Stimulated activated CD4-positive, alpha-beta T cell treated with anti-CD3 and anti-CD28 coated beads, TNF-alpha, amount 100 ng/mL, for 24 hours (primary cell): ENCODE results near the gene KRTAP23-1.

ENCODE experiments used
- DNase-seq, 3 experiments: peaks; one replicate each; pipeline ENCODE4 v3.0.0-alpha.2; 2020; ENCODE audit warnings: low read depth in 3 of 3

KRTAP23-1 gene, protein sequence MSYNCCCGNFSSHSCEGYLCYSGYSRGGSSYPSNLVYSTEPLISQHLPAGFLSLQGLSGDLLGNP

DNA sequence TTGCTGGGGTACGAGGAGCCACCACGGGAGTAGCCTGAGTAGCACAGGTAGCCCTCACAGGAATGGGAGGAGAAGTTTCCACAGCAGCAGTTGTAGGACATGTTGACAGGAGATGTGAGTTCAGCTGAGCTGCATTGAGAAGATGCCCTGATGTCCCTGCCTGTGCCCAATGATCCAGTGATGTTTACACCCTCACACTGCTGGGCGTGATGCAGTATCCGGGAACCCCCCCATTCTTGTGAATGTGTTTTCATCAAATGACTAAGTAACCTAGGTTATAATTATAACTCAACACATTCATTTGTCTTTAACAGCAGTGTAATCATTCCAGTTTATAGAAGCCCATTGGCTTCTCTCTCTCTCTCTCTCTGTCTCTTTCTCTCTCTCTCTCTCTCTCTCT, at the start of gene KRTAP23-1:
Gene KRTAP23-1, minus strand, starts transcription at position 101 of the 400 bp plus-strand sequence. Its CDS starts 0 bp downstream, at position 101.
- no peak for DNase-seq

- no peak for DNase-seq
Observed at GRCh38 chr21:30395731-30396130, 47.3 kb upstream of the KRTAP23-1 start, which contains the start of gene KRTAP13-1. TSS of gene KRTAP13-1 (plus strand) at chr21:30396031. CDS start at chr21:30396087, 56 bp downstream.

DNA sequence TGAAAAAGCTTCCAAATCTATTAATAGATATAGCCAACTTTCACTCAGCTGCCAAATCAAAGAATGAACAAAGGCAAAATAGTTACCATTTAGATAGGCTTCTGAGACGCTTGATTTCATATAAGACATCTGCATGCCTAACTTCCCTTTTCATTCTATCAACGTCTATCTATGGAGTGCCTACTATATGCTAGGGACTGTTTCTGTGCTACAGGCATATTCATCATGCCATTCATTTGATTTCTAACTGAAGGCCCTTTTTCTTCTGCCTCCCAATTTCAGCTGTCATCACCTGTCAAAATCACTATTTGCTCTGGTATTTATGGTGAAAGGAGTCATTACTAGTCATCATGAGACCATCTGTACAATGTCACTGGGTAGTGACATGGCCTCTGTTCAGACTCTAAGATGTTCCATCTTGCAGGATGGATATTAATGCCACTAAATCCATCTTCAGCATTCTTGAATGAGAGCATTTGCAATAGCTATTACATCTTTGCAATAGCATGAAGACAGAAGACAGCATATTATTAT, 43.2 kb upstream of the KRTAP23-1 start:
- no peak for DNase-seq

- no peak for DNase-seq
Observed at GRCh38 chr21:30382201-30382600, 33.8 kb upstream of the KRTAP23-1 start.

DNA sequence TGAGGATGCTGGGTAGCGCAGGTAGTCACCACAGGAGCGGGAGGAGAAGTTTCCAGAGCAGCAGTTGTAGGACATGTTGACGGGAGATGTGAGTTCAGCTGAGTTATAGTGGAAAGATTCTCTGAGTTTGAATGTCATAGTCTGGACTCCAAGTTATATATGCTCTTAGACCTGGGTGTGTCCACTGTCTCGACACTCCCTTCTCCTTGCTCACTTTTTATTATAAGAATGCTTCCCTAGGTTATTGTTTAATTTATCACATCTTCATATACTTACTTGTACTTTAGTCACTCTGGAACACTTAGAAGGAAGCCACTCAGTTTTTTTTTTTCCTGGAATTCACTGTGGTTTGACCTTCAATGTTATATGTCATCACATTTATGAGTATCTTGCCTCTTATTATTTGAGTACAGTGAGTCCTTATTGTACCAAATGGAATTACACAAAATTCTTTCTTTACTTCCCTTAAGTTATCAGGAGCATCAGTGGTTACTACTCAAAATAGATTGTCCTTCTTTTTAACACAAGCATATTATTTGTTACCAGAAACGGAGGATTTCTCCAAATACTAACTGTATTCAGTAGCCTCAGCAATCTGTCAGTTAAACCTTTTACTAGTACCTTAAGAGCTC, 23.8 kb upstream of the KRTAP23-1 start, which contains the start of gene KRTAP13-2:
Gene KRTAP13-2, minus strand, starts transcription at position 133 of the 632 bp plus-strand sequence. Its CDS starts 58 bp downstream, at position 75.
- no peak for DNase-seq

GRCh38 chr21:30355906-30356305, 7.5 kb upstream of the KRTAP23-1 start:
- DNase-seq, result no peak

GRCh38 chr21:30354308-30355005, 6.1 kb upstream of the KRTAP23-1 start:
- DNase-seq, result no peak

DNA sequence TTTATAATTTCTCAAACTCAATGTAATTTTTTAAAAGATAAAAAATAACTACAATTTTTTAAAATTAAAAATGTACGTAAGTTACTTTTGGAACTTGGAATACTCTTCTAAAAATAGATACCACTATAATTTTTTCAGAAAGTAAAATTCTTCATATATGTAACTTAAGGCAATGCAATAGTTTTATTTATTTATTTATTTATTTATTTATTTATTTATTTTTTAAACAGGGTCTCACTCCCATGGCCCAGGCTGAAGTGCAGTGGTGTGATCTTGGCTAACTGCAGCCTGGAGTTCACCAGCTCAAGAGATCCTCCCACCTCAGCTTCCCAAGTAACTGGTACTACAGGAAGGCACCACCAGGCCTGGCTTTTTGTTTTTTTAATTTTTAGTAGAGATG, 3.1 kb upstream of the KRTAP23-1 start:
- no peak for DNase-seq

GRCh38 chr21:30349572-30349971, 1.2 kb upstream of the KRTAP23-1 start:
- no peak for DNase-seq

- DNase-seq, result no peak
Observed at GRCh38 chr21:30345014-30345413, 3.4 kb downstream of the KRTAP23-1 start.

GRCh38 chr21:30340714-30341573, 7.5 kb downstream of the KRTAP23-1 start:
- DNase-seq, result peak in 2 of 3 experiments; percentile 2 to 29

DNA sequence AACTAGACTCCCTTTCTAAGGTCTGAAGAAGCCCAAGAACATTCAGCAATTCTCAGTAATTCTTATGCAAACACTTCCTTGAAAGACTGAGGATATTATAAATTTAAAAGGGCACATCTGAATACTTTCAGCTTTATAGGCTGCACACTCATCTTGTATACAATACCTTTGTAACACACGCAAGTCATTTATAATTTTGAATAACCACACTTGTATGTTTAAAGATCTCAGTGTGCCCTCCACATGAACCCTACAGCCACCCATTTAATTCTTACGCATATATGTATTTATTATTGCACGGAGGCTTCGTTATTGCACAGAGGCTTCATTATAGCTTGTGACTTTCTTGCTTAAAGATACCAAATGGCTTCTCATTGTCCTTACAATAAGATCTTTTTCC, 9.7 kb downstream of the KRTAP23-1 start:
- no peak for DNase-seq

GRCh38 chr21:30337772-30338171, 10.6 kb downstream of the KRTAP23-1 start:
- no peak for DNase-seq

GRCh38 chr21:30337276-30337744, 11.1 kb downstream of the KRTAP23-1 start, which contains the start of gene KRTAP27-1:
TSS of gene KRTAP27-1 (minus strand) at chr21:30337694. CDS start at chr21:30337668, 26 bp downstream.
- DNase-seq, result no peak

- DNase-seq, result no peak
Observed at GRCh38 chr21:30336596-30336995, 11.8 kb downstream of the KRTAP23-1 start.

- DNase-seq, result no peak
Observed at GRCh38 chr21:30333736-30334135, 14.7 kb downstream of the KRTAP23-1 start.

DNA sequence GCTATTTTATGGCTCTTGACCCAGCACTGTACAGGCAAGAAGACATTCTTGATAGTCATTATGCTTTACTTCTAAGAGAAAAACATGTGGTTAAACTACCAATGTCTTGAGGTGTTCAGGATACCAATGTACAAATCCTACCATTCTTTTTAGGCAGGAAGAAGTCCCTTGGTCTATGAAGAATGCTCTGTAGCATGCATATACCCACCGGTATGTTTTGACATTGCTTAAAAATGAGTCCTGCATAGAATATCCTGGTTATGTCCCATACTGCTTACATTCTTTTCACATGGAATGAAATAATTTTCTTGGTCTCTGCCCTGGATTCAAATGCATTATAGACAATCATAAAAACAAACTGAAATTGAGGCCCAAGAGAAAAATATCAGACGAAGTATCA, 15.7 kb downstream of the KRTAP23-1 start:
- no peak for DNase-seq

- DNase-seq, result no peak
Observed at GRCh38 chr21:30329203-30329875, 19.1 kb downstream of the KRTAP23-1 start.

GRCh38 chr21:30326390-30326789, 22.0 kb downstream of the KRTAP23-1 start:
- no peak for DNase-seq

DNA sequence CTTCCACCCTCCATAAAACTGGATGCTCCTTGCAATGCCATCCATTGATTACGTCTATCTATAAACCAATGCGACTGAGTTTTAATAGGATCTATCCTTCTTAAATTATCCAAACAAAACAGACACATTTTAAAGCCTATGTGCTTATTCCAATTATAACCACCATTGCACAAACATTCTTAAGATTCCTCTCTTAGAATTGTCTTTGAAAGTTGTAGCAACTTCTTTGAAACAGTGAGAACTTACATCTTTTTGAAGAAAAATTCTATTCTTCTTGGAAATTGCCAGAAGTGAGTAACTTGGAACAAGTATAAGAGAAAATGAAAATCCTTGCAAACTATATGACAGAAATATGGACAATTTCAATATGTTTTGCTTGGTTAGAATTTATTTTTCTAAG, 28.2 kb downstream of the KRTAP23-1 start, which contains the start of gene KRTAP26-1:
Gene KRTAP26-1, minus strand, starts transcription at position 101 of the 400 bp plus-strand sequence. CDS start 280 bp downstream, outside the sequence.
- no peak for DNase-seq

DNA sequence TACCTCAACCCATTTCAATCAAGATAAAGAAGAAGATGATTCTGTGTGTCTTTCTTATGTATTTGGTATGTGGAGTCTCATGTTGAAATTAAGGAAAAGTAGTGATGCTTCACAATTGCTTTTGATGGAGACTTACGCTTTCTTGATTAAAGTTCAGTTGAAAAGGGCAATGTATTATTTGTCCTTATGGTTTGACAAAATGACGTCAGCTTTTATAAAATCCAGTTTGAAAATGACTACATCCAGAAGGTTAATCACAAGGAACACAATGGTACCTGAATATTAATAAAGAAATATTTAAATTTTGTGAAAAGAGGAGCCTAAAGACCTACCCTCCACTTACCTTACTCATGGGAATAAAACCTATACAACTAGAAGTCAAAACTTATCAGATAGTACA, 32.7 kb downstream of the KRTAP23-1 start:
- no peak for DNase-seq
